HCT116 (cell line): ENCODE results near the gene GABRR2.

Experiments used
- TF ChIP-seq, protein P1 (sequence below), 3 experiments: fragments of 200-600 bp in 1 of 3; sonication (generic) in 1 of 3; IDR thresholded peaks in 2 of 3; conservative IDR thresholded peaks in 1 of 3; 2 replicates each; pipeline ENCODE4 v1.5.1; 2012 to 2017; ENCODE audit warnings: low read depth in 2 of 3, low read length in 2 of 3, antibody characterized with exemption in 1 of 3, borderline replicate concordance in 1 of 3, control low read depth in 1 of 3, mild to moderate bottlenecking in 1 of 3, mixed read lengths in 1 of 3, mixed run types in 1 of 3, moderate library complexity in 1 of 3; ENCODE audit not compliant: insufficient read depth in 1 of 3
- TF ChIP-seq, protein P2 (sequence below): IDR thresholded peaks from 2 replicates; pipeline ENCODE4 v1.6.1; 2012

DNA sequence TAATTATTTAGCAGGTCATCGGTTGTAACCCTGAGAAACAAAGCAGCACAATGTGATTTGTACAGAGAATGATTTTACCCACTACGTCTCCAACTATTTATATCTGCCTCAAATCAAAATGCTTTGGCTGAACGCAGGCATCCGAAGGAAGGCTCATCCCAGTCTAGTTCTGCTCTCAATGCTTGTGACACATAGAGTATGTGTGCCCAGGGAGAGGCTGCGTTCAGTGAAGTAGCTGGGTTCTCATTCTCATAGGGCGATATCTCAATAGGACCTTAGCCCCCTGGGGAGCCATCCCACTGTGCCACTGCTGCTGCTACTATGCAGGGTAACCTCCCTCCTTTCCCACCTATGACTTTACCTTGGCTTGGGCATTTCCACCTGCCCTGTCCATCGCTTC, 407 bp downstream of the GABRR2 start:
- TF ChIP-seq, protein P1, sequence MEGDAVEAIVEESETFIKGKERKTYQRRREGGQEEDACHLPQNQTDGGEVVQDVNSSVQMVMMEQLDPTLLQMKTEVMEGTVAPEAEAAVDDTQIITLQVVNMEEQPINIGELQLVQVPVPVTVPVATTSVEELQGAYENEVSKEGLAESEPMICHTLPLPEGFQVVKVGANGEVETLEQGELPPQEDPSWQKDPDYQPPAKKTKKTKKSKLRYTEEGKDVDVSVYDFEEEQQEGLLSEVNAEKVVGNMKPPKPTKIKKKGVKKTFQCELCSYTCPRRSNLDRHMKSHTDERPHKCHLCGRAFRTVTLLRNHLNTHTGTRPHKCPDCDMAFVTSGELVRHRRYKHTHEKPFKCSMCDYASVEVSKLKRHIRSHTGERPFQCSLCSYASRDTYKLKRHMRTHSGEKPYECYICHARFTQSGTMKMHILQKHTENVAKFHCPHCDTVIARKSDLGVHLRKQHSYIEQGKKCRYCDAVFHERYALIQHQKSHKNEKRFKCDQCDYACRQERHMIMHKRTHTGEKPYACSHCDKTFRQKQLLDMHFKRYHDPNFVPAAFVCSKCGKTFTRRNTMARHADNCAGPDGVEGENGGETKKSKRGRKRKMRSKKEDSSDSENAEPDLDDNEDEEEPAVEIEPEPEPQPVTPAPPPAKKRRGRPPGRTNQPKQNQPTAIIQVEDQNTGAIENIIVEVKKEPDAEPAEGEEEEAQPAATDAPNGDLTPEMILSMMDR (IDR thresholded peaks at IDR 0.05 in 2 of 3, conservative IDR thresholded peaks at IDR 0.05 in 1 of 3; ENCODE audit: borderline replicate concordance in 1 of 3, insufficient read depth in 1 of 3, low read depth in 2 of 3, low read length in 2 of 3), result no peak
- TF ChIP-seq, protein P2, sequence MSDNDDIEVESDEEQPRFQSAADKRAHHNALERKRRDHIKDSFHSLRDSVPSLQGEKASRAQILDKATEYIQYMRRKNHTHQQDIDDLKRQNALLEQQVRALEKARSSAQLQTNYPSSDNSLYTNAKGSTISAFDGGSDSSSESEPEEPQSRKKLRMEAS, result no peak
